Astrocyte of the cerebellum (primary cell): Measurements from ENCODE around the gene MTG2.
A peak's percentile ranks its signal among the peaks of the same experiment; 100 is the strongest.

Source experiments
- DNase-seq: peaks from one replicate; pipeline ENCODE4 v3.0.0-alpha.2; 2011; ENCODE audit warnings: low read depth
- H3K4me3 ChIP-seq: 2 replicates; pipeline ENCODE4 v1.5.1; 2011; ENCODE audit warnings: mild to moderate bottlenecking, low read depth, low read length, moderate library complexity
- in situ Hi-C: cut with HindIII; loops from 2 replicates; pipeline ENCODE4 v1.10.0; 2017; ENCODE audit warnings: low sequenced_read_pairs
- TF ChIP-seq, protein P1 (sequence below): IDR thresholded peaks from 2 replicates; pipeline ENCODE4 v1.5.1; 2012; ENCODE audit warnings: low read length, low read depth, moderate library complexity, mild to moderate bottlenecking; ENCODE audit errors: missing control alignments

The MTG2 gene, protein sequence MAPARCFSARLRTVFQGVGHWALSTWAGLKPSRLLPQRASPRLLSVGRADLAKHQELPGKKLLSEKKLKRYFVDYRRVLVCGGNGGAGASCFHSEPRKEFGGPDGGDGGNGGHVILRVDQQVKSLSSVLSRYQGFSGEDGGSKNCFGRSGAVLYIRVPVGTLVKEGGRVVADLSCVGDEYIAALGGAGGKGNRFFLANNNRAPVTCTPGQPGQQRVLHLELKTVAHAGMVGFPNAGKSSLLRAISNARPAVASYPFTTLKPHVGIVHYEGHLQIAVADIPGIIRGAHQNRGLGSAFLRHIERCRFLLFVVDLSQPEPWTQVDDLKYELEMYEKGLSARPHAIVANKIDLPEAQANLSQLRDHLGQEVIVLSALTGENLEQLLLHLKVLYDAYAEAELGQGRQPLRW

DNA sequence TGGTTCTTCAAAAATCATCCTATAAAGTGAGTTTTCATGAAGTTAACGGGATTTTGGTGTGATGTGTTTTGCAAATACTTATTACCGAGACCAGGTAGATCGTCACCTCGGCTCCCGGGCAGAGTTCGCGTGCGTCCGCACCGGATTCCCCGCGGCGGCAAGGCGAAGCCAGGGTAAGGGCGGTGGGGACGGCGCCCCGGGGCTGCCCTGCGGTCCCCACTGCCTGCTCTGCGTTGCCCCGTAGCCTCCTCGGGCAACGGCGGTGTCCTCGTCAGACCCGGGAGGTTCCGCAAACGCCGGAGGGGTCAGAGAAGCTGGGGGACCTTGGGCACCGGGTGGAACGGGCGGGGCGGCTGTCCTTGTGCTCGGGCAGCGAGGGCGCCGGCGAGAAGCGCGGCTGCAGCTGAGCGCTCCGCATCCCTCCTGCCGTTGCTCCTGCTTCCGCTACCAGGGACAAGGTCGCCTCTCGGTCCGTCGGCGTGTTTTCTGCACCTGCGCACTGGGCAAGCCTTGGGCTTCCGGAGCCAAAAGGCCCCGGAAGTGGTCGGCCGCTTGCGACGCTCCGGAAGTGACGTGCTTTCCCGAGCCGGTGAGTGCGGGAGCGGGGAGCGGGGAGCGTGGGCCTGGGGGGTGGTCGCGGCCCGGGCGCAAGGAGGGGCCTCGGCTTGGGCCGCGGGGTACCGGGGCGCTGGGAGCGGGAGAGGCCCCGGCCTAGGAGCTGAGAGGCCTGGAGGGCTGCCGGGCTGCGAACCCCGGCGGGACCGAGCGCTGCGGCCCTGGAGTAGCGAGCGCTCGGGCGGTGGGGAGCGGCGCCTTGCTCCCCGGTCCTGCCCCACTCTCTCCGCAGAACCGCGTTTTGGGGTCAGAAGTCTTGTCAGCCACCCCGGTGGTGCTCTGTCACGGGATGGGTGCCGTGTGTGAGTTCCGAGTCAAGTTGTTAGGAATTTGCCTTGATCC, at the start of gene MTG2:
MTG2 (plus strand) TSS at position 560 of the 957 bp plus-strand sequence. CDS start 10,393 bp downstream, outside the sequence.
- in situ Hi-C loops = no loop called here

DNA sequence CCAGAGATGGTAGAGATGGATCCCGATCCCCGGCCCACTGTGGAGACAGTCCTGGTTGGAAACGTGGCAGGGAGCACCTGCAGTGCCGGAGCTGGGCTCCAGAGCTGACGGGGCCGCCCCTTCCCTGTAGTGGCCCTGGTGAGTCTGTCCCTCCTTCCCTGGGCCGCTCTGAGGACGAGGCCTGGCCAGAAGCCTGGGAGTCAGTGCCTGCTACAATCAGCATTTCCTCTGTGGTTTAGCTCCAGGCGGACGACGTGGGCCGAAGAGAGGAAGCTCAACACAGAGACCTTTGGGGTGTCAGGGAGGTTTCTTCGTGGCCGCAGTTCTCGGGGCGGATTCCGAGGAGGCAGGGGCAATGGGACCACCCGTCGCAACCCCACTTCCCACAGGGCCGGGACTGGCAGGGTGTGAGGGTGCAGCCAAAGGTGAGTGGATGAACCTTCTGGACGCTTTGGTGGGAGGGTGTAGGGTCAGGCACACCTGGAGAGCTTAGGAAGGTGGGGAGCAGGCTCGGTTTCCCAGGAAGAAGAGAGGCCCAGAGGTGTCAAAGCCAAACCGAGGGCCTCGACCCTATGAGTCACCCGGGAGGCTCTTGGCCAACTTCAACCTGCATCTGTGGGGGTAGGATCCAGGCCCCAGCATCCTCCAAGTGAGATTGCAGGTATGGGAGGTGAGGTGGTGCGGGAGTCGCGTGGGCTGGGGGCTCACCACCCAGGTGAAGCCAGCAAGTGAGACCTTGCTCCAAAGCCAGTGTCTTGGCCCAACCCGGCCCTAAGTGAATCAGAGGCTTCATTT, 49.6 kb upstream of the MTG2 start:
- no peak for DNase-seq
- TF ChIP-seq, protein P1, sequence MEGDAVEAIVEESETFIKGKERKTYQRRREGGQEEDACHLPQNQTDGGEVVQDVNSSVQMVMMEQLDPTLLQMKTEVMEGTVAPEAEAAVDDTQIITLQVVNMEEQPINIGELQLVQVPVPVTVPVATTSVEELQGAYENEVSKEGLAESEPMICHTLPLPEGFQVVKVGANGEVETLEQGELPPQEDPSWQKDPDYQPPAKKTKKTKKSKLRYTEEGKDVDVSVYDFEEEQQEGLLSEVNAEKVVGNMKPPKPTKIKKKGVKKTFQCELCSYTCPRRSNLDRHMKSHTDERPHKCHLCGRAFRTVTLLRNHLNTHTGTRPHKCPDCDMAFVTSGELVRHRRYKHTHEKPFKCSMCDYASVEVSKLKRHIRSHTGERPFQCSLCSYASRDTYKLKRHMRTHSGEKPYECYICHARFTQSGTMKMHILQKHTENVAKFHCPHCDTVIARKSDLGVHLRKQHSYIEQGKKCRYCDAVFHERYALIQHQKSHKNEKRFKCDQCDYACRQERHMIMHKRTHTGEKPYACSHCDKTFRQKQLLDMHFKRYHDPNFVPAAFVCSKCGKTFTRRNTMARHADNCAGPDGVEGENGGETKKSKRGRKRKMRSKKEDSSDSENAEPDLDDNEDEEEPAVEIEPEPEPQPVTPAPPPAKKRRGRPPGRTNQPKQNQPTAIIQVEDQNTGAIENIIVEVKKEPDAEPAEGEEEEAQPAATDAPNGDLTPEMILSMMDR = no peak
- H3K4me3 ChIP-seq = no peak overlapping the region
- in situ Hi-C loops = no loop called here

More for the DNA sequence above, at the start of gene MTG2:
- TF ChIP-seq, protein P1 = no peak
- peak within 1 kb of the TSS; percentile 97 for H3K4me3 ChIP-seq
- peak; percentile 83 for DNase-seq

DNA sequence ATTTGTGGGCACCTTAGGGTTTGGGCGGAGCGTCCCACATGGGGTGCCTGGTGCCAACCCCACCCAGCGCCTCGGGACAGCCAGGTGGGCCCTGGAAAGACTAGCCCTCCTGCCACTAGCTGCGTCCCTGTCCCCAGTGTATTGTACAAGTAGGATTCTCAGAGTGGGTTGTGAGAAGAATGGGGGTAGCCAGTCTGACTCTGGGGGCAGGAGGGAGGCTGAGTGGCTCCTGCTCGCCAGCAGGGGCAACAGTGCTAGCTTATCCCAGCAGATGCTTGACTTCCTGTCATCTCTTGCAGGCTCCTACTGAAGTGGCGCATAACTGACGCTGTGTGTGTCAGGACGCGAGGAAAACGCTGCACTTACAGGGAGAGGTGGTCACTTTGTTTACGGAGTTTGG, 49.0 kb upstream of the MTG2 start:
- in situ Hi-C loops = no loop called here
- no peak for DNase-seq
- no peak overlapping the region for H3K4me3 ChIP-seq
- TF ChIP-seq, protein P1 = no peak

DNA sequence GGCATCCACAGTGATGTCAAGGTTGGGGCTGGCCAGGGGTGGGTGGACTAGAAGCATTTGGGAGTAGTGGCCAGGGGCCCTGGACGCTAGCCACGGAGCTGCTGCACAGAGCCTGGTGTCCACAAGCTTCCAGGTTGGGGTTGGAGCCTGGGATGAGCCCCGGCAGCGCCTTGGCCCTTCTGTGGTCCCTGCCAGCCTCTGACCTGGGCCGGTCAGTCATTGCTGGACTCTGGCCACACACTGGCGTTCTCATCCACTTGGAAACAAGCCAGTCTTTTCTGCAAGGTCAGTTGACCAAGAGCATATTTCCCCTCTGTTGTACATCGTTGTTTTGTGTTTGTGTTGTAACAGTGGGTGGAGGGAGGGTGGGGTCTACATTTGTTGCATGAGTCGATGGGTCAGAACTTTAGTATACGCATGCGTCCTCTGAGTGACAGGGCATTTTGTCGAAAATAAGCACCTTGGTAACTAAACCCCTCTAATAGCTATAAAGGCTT, 48.0 kb upstream of the MTG2 start:
- DNase-seq = no peak
- H3K4me3 ChIP-seq = no peak overlapping the region
- in situ Hi-C loops = no loop called here
- TF ChIP-seq, protein P1 = no peak

DNA sequence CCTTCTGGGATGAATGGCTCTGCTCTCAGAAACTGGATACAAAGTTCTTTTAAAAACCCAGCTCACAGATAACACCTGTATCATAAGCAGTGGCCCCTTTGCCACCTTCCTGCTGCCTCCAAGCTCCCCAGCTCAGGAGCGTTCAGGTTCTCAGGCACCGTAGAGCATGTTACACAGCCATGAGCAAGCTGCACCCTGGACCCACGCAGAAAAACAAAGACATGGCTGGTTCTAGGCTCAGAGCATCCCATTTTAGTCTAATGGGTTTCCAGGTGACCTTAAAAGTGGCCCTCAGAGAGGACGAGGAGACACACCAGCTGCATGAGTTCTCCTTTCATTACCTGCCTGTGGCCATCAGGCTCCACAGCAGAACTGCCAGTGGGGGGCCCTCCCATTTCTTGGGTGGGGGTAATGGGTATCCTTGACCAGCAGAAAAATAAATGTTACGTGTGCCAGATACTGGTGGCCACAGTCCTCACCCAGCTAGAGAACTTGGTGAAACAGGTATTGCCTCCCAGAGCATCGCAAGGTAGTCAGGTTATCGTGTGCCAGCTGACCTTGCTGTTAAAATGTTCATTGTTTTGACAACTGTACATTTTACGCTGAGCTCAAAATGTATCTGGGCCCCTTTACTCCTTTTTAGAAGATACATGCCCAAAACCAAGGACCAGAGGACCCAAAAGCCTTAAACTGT, 47.1 kb upstream of the MTG2 start:
- TF ChIP-seq, protein P1 = no peak
- DNase-seq = no peak
- H3K4me3 ChIP-seq = no peak overlapping the region
- in situ Hi-C loops = no loop called here
